BLaER1 (cell line): ENCODE data around the gene ZFX.

Source experiments
- H3K27ac ChIP-seq: shearing (Covaris generic); formaldehyde crosslinking; 2 replicates; pipeline ENCODE4 v1.8.1; 2022
- H3K27me3 ChIP-seq: shearing (Covaris generic); formaldehyde crosslinking; 2 replicates; pipeline ENCODE4 v1.8.1; 2022
- H3K36me3 ChIP-seq: shearing (Covaris generic); formaldehyde crosslinking; 2 replicates; pipeline ENCODE4 v1.8.1; 2022
- H3K4me1 ChIP-seq: shearing (Covaris generic); formaldehyde crosslinking; 2 replicates; pipeline ENCODE4 v1.8.1; 2022
- H3K4me2 ChIP-seq: shearing (Covaris generic); formaldehyde crosslinking; 2 replicates; pipeline ENCODE4 v1.8.1; 2022
- H3K4me3 ChIP-seq: shearing (Covaris generic); formaldehyde crosslinking; 2 replicates; pipeline ENCODE4 v1.8.1; 2022
- H3K9ac ChIP-seq: shearing (Covaris generic); formaldehyde crosslinking; 2 replicates; pipeline ENCODE4 v1.8.1; 2022
- H3K9me3 ChIP-seq: shearing (Covaris generic); formaldehyde crosslinking; 2 replicates; pipeline ENCODE4 v1.8.1; 2022
- H4K20me1 ChIP-seq: shearing (Covaris generic); formaldehyde crosslinking; 2 replicates; pipeline ENCODE4 v1.8.1; 2022
- Cebpa-rat ChIP-seq: shearing (Covaris generic); IDR thresholded peaks from 2 replicates; pipeline ENCODE4 v1.8.1; 2022

The ZFX gene

GRCh38 chrX:24196509-24196908, 47.0 kb downstream of the ZFX start:
- no peak overlapping the region for H3K27ac ChIP-seq
- TF ChIP-seq Cebpa-rat, result no peak
- H4K20me1 ChIP-seq, result peaks cover 100% of the 10 kb centered on the region
- H3K36me3 ChIP-seq, result peaks cover 85% of the 10 kb centered on the region
- no peaks in the 10 kb centered on the region for H3K9me3 ChIP-seq
- no peak overlapping the region for H3K4me2 ChIP-seq
- no peak overlapping the region for H3K9ac ChIP-seq
- no peak overlapping the region for H3K4me3 ChIP-seq
- no peaks in the 10 kb centered on the region for H3K4me1 ChIP-seq
- no peaks in the 10 kb centered on the region for H3K27me3 ChIP-seq

- no peaks in the 10 kb centered on the region for H3K4me1 ChIP-seq
These were observed 48.6 kb downstream of the ZFX start for GRCh38 chrX:24198101-24198500.

DNA sequence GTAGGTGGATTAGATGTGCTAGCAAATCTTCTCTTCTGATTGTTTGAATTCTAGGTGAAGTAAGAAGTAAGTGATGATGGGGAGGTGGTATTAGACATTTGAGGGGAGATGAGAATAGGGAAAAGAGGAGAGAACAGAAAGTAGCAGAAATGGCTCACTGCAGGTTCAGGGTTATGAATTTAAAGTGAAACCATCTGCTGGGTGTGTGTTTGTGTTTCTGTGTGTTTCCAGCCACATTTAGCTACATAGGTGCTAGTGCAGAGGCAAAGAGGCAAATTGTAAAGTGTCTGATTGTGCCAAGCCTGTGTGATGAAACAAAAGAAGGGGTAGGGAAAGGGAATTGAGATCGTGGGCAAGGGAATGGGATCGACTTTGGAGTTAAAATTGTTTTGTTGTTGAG, 50.6 kb downstream of the ZFX start:
- no peak overlapping the region for H3K27ac ChIP-seq
- peaks cover 100% of the 10 kb centered on the region for H4K20me1 ChIP-seq
- peaks cover 85% of the 10 kb centered on the region for H3K36me3 ChIP-seq

More at GRCh38 chrX:24198101-24198500, 48.6 kb downstream of the ZFX start:
- no peaks in the 10 kb centered on the region for H3K9me3 ChIP-seq
- H3K27me3 ChIP-seq, result no peaks in the 10 kb centered on the region
- peaks cover 100% of the 10 kb centered on the region for H4K20me1 ChIP-seq
- no peak overlapping the region for H3K9ac ChIP-seq
- H3K36me3 ChIP-seq, result peaks cover 86% of the 10 kb centered on the region
- TF ChIP-seq Cebpa-rat, result no peak
- H3K27ac ChIP-seq, result no peak overlapping the region
- H3K4me3 ChIP-seq, result no peak overlapping the region
- no peak overlapping the region for H3K4me2 ChIP-seq

DNA sequence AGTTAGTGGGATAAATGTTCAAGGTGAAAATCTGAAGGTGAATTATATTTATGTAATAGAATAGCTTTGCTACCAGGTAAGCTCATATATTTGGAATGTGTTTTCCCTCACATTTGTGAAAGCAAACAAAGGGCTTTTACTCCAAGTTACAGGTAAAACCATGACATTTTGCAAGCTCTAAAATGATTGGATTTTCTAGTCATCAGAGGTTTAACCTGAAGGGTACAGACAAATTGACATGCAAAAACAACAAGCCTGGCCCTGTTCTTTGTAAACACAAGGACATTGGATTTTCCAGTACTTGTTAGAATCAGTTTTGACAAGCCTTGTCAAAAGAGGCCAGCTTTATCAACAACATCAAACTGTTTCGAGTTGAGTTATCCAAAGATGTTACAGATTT, 51.7 kb downstream of the ZFX start:
- Histone ChIP-seq H3K36me3 (peaks cover 83% of the 10 kb centered on the region), H3K4me1 (no peaks in the 10 kb centered on the region), H4K20me1 (peaks cover 100% of the 10 kb centered on the region), H3K9me3 (no peaks in the 10 kb centered on the region), H3K27ac (no peak overlapping the region), H3K4me3 (no peak overlapping the region), H3K27me3 (no peaks in the 10 kb centered on the region), H3K9ac (no peak overlapping the region), H3K4me2 (no peak overlapping the region)
- TF ChIP-seq Cebpa-rat, result no peak

More for the DNA sequence above, 50.6 kb downstream of the ZFX start:
- Histone ChIP-seq H3K4me3 (no peak overlapping the region), H3K4me2 (no peak overlapping the region), H3K27me3 (no peaks in the 10 kb centered on the region), H3K4me1 (no peaks in the 10 kb centered on the region), H3K9ac (no peak overlapping the region), H3K9me3 (no peaks in the 10 kb centered on the region)
- TF ChIP-seq Cebpa-rat, result no peak

DNA sequence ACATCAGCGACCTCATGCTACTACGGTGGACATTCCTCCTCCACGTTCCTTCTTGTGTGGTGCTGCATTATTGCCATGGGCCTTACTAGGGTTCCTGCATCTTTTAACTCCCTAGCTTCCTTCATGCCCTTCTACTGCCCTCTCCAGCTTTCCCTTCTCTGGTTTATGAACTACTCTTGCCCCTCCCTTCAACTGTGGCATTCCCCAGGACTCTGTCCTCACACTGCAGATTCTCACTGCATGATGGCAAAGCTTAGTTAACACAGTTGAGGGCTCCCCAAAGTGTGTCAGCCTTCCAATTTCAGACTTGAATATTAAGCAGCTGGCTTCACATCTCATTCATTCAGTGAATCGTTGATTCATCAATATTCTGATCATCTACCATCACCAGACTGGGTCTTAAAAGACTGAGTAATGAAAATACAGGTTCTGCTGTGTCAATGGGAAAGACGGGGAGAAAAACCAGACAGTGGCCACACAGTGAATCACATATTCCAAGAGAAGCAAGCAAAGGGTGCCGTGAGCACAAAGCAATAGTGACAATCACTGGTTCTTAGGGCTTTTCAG, 53.0 kb downstream of the ZFX start:
- Histone ChIP-seq H3K9ac (no peak overlapping the region), H4K20me1 (peaks cover 100% of the 10 kb centered on the region), H3K36me3 (peaks cover 86% of the 10 kb centered on the region), H3K9me3 (no peaks in the 10 kb centered on the region), H3K27me3 (no peaks in the 10 kb centered on the region), H3K4me3 (no peak overlapping the region), H3K4me1 (no peaks in the 10 kb centered on the region), H3K4me2 (no peak overlapping the region), H3K27ac (no peak overlapping the region)
- TF ChIP-seq Cebpa-rat, result no peak

DNA sequence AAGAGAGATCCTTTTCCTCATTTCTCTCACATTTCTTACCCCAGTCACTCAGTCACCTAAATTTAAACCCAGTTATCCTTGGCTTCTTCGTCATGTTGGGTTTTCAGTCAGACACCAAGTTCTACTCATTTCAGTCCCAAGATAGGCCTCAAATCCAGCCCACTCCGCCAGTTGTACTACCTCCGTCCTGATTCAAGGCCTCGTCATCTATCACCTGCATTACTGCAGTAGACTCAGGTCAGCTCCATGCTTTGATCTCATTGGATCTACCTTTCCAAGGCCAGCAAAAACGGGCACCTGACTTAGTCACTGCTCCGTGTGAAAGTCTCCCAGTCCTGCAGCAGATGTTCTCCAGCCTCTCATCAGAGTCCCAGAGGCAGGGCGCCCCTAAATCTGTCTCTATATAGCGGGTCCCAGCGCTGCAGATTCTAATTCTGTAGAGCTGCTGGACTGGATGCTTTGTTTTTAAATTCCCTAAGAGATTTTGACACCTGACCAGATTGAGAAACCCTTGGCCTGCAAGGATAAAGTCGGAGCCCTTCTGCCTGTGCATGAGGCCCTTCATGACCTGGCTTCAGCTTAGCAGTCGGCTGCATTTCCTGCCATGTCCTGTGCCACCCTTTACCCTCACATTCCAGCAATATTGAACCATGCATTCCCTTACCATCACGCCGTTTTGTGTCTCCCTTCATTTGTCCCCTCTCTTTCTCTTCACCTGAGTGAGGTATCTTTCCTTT, 53.7 kb downstream of the ZFX start:
- Histone ChIP-seq H3K27me3 (no peaks in the 10 kb centered on the region), H3K4me2 (no peak overlapping the region), H3K4me3 (no peak overlapping the region), H3K36me3 (peaks cover 89% of the 10 kb centered on the region), H4K20me1 (peaks cover 100% of the 10 kb centered on the region), H3K9me3 (no peaks in the 10 kb centered on the region), H3K4me1 (no peaks in the 10 kb centered on the region), H3K9ac (no peak overlapping the region), H3K27ac (no peak overlapping the region)
- TF ChIP-seq Cebpa-rat, result no peak

DNA sequence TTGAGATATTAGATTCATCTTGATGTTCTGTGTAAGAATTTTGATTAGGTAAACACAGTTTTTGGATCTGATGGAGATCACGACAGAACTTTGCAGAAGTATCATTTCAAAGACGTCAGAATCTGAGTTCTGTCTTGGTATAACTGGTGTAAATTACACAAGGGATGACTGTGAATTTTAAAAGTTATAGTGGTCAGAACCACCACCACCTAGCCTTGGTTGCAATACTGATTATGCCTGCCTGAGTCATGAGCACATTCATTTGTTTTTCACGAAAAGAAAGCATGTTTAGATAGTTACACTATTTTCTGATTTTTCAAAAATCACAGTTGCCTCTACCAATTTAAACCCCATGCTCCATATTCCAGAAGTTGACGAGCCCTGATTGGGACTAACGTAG, 54.8 kb downstream of the ZFX start:
- no peak for TF ChIP-seq Cebpa-rat
- Histone ChIP-seq H3K9ac (no peak overlapping the region), H3K4me3 (no peak overlapping the region), H3K27me3 (no peaks in the 10 kb centered on the region), H3K4me1 (no peaks in the 10 kb centered on the region), H3K9me3 (no peaks in the 10 kb centered on the region), H3K36me3 (peaks cover 89% of the 10 kb centered on the region), H3K4me2 (no peak overlapping the region), H4K20me1 (peaks cover 100% of the 10 kb centered on the region), H3K27ac (no peak overlapping the region)

DNA sequence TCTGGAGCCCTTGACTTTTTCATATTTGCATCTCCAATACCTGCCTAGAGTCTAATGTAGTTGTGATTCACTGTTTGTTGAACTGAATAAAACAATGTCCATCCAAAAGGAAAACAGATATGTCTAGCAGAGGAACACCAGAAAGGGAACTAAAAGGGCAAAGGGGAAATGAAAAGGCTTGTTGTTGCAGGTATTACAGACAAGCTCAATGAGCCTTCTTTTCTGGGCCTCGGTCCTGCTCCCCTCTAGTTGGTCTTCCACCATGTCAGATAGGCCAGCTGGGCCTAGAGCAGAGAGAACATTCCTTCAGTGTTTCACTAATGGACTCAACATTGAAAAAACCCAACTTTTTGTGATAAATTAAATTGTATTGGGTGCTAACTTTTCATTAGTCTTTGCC, 55.4 kb downstream of the ZFX start:
- Histone ChIP-seq H3K27me3 (no peaks in the 10 kb centered on the region), H3K27ac (no peak overlapping the region), H3K9ac (no peak overlapping the region), H3K4me1 (no peaks in the 10 kb centered on the region), H3K4me2 (no peak overlapping the region), H3K9me3 (no peaks in the 10 kb centered on the region), H3K4me3 (no peak overlapping the region), H4K20me1 (peaks cover 100% of the 10 kb centered on the region), H3K36me3 (peaks cover 89% of the 10 kb centered on the region)
- no peak for TF ChIP-seq Cebpa-rat

GRCh38 chrX:24207826-24208225, 58.3 kb downstream of the ZFX start:
- no peaks in the 10 kb centered on the region for H3K4me1 ChIP-seq
- no peak for TF ChIP-seq Cebpa-rat
- H3K9me3 ChIP-seq, result no peaks in the 10 kb centered on the region
- no peak overlapping the region for H3K27ac ChIP-seq
- no peak overlapping the region for H3K9ac ChIP-seq
- H3K36me3 ChIP-seq, result peaks cover 93% of the 10 kb centered on the region
- peaks cover 82% of the 10 kb centered on the region for H4K20me1 ChIP-seq
- H3K4me2 ChIP-seq, result no peak overlapping the region
- H3K4me3 ChIP-seq, result no peak overlapping the region
- no peaks in the 10 kb centered on the region for H3K27me3 ChIP-seq

- Histone ChIP-seq H3K27me3 (no peaks in the 10 kb centered on the region), H4K20me1 (peaks cover 80% of the 10 kb centered on the region), H3K4me3 (no peak overlapping the region), H3K27ac (no peak overlapping the region), H3K4me2 (no peak overlapping the region), H3K9me3 (no peaks in the 10 kb centered on the region), H3K4me1 (no peaks in the 10 kb centered on the region), H3K36me3 (peaks cover 91% of the 10 kb centered on the region), H3K9ac (no peak overlapping the region)
- TF ChIP-seq Cebpa-rat, result no peak
These were observed 59.1 kb downstream of the ZFX start for GRCh38 chrX:24208496-24209240.
